Omental fat pad (tissue), 4 donors: Measurements from ENCODE around the gene CLDN4. TPM values are rescaled to one million over a fixed set of nuclear protein-coding genes. Genes with fewer than 3 reads are reported as not detected.

Source experiments
- ATAC-seq: fragments of 150-250 bp; one replicate; pipeline ENCODE4 v1.9.1; 2016; ENCODE audit warnings: mild to moderate bottlenecking, moderate library complexity; ENCODE audit not compliant: low FRiP score
- DNase-seq: peaks from one replicate; pipeline ENCODE4 v3.0.0-alpha.2; 2019; ENCODE audit warnings: low spot score
- total RNA-seq, 4 donors: library from RNA; depleted of rRNA; stranded (reverse); fragments of >200 nt; gene quantifications; one replicate each; pipeline ENCODE4 v1.1.0, GENCODE V29; 2016
- TF ChIP-seq, protein P1 (sequence below), 3 donors: fragments of 450-650 bp; IDR thresholded peaks; one replicate each; pipeline ENCODE4 v1.5.1; 2016 to 2017; ENCODE audit warnings: antibody characterized with exemption in 3 of 3, mild to moderate bottlenecking in 3 of 3, moderate library complexity in 2 of 3

Gene CLDN4
- total RNA-seq, 4 donors from 2014 or later: 0.19 to 0.65 (median 0.60) TPM; not detected in 1

DNA sequence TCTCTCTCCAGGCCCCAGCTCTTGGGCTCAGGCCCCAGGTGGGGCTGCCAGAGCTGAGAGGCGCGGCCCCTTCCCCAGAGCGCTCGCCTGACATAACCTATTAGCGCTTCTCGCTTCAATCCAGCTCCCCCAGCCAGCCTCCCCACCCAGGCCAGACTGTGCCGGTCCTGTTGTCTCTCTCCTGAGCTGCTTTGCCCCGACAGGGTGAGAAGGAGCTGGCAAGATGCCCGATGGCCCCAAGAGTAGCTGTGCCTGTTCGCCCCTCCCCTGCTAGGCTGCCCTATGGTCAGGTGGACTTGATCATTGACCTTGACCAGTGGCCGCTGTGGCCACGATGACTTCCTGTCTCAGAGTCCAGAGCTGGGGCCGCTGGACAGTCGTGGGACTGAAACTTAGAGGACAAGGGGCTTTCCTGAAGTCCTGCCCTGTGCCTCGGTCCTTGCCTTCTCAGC, 39.3 kb downstream of the CLDN4 start:
- no peak for ATAC-seq
- no peak for DNase-seq
- TF ChIP-seq, protein P1, sequence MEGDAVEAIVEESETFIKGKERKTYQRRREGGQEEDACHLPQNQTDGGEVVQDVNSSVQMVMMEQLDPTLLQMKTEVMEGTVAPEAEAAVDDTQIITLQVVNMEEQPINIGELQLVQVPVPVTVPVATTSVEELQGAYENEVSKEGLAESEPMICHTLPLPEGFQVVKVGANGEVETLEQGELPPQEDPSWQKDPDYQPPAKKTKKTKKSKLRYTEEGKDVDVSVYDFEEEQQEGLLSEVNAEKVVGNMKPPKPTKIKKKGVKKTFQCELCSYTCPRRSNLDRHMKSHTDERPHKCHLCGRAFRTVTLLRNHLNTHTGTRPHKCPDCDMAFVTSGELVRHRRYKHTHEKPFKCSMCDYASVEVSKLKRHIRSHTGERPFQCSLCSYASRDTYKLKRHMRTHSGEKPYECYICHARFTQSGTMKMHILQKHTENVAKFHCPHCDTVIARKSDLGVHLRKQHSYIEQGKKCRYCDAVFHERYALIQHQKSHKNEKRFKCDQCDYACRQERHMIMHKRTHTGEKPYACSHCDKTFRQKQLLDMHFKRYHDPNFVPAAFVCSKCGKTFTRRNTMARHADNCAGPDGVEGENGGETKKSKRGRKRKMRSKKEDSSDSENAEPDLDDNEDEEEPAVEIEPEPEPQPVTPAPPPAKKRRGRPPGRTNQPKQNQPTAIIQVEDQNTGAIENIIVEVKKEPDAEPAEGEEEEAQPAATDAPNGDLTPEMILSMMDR (IDR thresholded peaks at IDR 0.05): no peak

DNA sequence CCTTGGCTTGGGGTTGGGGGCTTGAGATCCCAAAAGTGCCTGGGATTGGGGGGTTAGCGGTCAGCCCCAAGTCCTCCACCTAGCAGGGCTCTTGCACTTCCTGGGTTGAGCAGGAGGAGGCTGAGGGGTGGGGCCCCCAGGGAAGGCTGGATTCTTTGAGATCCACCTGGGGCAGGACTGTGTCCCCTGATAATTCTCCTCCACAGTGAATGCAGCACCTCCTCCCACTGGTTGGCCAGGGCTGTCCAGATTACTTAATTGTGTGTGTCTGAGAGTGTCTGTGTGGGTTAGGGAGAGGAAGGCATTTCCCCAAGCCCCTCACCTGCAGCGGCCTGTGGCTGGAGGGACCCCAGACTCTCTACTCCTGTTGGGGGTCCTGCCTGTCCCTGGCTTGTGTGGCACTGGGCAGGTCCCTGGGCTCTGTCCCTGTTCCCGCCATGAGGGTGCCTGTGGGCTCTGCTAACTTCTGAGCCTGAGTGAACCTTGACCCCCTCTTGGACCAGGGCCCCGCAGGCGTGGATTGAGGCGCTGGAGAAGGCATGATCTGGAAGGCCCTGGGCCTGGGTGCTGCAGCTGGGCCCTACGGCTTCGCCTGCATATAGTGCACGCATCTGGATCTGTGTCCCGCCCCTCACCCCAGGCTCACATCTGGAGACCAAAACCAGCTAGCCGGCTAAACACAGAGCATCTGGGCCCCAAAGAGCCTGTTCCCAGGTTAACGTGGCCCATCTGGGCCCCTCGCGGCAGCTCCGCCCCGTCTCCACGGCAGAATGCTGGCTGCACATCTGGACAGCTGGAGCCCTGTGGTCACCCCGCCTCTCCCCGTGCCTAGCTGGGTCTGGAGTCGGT, 40.6 kb downstream of the CLDN4 start:
- no peak for ATAC-seq
- no peak for DNase-seq
- TF ChIP-seq, protein P1 (IDR thresholded peaks at IDR 0.05): no peak

DNA sequence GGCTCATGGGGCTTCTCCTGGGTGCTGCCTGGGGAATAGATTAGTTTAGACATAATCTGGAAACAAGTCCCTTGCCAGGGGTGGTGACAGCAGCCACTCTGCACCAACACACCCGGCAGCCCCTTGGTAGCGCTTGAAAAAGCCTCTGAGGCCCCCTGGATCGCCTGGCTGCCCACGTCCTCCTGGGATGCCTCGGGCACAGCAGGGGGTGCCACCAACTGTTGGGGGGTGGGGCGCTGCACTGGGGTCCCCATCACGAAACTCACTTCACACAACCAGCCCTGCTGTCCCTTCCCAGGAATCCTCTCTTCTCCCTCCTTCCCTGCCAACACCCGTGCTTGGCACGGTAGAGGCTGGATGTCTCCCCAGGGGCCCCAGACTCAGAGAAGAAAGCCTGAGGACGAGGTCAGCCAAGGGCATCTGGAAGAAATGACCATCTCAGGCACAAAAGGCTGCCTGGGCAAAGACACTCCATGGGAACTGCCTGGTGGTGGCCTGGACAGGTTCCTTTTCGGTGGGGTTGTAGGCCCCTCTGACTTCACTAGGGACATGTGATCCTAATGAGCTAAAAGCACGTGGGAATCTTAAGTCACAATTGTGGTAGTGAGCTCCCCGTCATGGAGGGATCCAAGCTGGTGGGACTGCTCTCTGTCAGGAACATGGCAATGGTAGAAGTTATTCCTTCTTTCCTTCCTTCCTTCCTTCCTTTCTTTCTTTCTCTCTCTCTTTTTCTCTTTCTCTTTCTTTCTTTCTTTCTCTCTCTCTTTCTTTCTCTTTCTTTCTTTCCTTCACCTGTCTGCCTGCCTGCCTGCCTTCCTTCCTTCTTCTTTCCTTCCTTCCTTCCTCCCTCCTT, 41.5 kb downstream of the CLDN4 start:
- TF ChIP-seq, protein P1 (IDR thresholded peaks at IDR 0.05): no peak
- ATAC-seq (no peak), DNase-seq (no peak)

DNA sequence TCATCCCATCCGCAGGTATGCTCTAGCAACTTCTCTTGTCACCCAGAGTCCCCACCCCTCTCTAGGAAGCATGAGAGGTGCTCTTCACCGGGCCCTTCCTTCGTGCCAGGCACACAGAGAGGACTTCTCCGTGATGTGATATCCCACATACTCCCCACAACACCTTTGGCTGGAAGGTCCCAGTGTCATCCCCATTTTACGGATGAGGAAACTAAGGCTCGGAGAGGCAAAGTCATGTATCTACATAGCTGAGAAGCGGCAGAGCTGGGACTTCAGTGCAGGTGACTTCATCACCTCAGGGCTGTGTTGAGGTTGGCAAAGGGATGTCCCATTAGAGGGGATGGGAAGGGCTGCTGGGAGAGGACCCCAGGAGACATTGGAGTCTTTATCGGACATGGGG, 45.6 kb downstream of the CLDN4 start:
- no peak for ATAC-seq
- TF ChIP-seq, protein P1 (IDR thresholded peaks at IDR 0.05): no peak
- no peak for DNase-seq

DNA sequence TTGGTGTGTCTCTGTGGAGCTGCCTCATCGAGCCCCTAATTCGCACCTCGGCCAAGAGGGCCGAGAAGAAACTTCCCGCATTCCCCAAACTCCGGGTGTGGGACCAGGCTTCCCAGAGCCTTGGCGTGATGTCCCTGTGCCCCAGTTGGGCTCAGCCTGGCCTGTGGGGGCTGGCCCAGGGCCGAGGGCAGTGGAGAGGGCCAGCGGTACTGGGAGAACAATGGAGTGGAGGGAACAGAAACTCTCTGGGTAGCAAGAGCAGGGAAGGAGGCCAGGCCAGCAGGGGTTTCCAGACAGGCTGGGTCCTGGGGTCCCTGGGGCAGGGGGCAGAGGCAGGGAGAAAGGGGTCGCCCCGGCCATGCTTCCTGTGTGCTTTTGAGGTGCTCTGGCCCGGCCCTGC, 46.2 kb downstream of the CLDN4 start:
- TF ChIP-seq, protein P1 (IDR thresholded peaks at IDR 0.05): no peak
- no peak for DNase-seq
- no peak for ATAC-seq

DNA sequence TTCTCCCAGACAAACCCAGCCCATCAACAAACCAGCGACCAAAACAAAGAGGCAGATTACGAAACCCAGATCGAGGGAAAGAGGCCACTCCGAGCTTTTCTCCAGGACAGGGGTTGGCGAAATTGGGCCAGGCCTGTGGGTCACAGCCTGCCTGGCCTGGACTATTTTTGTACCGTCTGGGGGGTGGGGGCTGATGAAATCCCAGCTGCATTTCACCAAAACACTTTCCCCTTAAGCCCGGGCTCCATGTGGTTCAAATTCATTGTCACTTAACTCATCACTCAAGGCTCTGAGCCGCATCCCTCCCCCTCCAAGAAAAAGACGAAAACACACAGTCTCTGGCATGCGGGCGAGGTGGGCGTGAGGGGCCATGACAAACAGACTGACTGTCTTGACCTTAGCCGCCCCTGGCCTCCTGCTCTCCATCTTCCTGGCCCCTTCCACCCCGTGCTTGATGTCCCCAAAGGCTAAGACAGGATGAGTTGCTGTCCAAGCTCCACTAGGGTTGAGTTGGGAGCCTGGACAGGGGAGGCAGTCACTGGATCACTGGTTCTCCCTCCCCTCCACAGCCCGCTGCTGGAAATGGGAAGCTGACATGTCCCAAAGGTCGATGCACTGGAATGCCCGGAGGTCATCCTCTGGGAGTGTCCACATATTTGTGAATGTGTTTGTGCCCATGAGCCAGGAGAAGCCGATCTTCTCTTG, 49.3 kb downstream of the CLDN4 start:
- DNase-seq (no peak), ATAC-seq (peak; percentile 13)
- TF ChIP-seq, protein P1 (IDR thresholded peaks at IDR 0.05): no peak
